Umbilical cord (tissue), 2 donors: Measurements from ENCODE around the gene DPP10. TPM values are rescaled to one million over a fixed set of nuclear protein-coding genes. Genes with fewer than 3 reads are reported as not detected.
"Not testable (repeated sequence)": the region's sequence is repeated elsewhere in the genome, so short reads cannot be mapped to it uniquely, and the experiment has no call there.

Experiments
- DNase-seq: peaks from one replicate; pipeline ENCODE4 v3.0.0-alpha.2; 2015; ENCODE audit warnings: low spot score
- total RNA-seq: library from RNA; depleted of rRNA; stranded (reverse); fragments of >200 nt; gene quantifications from one replicate; pipeline ENCODE4 v1.2.3, GENCODE V29; 2014; ENCODE audit warnings: low replicate concordance; ENCODE audit not compliant: insufficient read depth

DPP10 gene
- total RNA-seq, 1 donor from 2014 or later, result 34.2 TPM

DNA sequence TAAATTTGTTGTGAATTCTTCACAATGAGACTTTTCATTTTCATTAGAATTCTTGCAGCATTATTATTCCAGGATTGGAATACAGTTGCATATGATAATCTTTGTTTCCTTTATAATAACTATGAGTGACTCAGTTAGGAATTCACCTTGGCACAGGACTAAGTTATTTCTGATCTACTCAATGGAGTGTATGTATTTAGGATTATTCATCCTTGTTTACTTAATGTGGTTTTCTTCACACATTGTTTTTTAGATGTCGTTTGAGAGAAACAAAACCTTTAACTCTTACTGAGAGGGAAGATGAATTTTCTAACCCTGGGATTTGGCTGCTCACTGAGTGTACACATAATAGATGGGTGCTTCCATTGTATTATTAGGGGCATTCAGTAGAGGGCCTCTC, 970.1 kb downstream of the DPP10 start:
- no peak for DNase-seq

DNA sequence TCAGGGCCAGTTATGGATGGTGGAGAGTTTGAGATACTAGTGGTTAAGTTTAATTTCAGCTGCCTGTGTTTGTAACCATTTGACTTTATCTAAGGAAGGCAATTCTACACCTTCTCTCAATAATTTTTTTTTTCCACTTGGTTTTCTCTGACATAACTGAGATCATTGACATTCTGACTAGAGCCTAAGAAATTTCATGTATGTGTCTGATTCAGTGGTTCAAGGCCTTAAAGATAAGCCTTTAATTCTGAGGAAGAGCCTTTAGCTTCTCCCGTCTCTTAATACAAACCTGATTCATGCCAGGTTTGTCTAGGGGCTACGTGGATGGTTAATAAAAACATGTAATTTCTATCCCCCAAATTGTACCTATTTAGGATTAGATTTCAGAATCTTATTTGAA, 971.4 kb downstream of the DPP10 start:
- DNase-seq, result peak; percentile 72

DNA sequence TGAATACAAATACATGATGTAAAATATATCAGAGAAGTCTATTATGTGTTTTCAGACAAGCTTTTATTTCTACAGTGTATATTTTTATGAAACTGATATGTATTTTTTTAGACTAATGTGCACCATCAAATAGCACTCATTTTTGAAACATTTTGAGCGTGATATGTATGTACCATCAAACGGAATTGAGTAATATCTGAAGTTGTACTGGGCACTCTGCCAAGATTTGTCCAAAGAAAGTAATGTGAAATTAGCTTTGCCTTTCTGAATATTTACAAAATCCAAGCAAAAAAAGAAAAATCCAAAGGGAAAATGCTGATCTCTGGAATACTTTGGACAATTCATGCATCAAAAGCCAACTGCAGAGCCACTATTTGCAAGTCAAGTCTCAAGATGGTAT, 972.0 kb downstream of the DPP10 start:
- DNase-seq, result peak; percentile 53

DNA sequence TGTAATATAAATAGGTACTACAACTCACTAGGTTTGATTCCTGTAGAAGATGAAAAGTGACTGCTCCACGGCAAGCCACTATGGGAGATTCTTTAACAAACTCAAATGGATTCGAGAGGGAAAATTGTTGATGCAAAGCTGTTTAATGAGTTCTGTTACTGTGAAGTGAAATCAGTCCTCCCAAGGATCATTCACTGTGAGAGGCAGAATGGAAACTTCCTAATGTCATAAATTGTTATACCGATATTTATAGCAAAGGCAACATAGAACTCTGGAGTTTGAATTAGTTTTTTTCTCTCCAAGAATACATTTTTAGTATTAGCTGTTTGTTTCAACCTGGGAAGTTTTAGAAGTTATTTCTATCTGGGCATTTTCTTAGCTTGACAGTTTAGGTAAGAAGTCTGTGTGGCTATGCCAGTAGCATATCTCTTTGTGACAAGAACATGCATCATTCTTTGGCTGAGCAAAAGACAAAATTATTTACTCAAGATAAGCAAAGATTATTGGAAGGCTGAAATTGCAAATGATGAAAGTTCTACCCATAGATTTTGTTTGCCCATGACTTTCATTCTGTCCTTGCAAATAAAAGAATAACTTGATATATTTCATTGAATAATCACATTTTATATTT, 979.7 kb downstream of the DPP10 start:
- no peak for DNase-seq

DNA sequence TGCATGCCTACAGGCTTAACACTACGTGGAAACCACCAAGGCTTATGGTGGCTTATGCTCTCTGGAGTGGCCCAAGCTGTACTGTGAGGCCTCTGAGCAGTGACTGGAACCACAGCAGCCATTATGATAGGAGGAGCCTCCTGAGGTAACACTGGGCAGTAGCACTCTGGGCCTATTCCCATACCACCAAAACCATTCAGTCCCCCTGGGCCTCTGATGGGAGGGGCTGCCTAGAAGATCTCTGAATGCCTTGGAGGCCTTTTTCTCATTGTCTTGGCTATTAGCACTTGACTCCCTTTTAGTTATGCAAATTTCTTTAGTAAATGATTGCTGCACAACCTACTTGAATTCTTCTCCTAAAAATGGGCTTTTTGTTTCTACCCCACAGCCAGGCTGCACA, 985.0 kb downstream of the DPP10 start:
- DNase-seq, result no peak

DNA sequence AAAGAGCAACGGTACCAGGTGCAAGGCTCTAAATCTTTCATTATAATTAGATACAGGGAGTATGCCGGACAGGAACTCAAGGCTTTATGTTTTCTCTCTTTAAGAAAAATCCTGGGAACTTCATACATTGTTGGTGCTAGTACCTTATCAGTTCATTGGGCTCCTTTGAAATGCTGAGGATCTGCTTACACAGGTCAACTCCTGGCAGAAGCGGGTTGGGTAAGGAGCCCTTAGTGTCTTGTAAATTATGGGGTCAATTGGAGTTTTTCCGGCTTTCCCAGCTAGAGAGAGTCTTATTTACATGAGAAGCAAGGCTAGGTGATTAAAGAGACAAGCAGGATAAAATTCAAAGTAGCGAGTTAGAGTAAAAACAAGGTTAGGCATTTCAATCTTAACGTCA, 998.3 kb downstream of the DPP10 start:
- not testable (repeated sequence) for DNase-seq

DNA sequence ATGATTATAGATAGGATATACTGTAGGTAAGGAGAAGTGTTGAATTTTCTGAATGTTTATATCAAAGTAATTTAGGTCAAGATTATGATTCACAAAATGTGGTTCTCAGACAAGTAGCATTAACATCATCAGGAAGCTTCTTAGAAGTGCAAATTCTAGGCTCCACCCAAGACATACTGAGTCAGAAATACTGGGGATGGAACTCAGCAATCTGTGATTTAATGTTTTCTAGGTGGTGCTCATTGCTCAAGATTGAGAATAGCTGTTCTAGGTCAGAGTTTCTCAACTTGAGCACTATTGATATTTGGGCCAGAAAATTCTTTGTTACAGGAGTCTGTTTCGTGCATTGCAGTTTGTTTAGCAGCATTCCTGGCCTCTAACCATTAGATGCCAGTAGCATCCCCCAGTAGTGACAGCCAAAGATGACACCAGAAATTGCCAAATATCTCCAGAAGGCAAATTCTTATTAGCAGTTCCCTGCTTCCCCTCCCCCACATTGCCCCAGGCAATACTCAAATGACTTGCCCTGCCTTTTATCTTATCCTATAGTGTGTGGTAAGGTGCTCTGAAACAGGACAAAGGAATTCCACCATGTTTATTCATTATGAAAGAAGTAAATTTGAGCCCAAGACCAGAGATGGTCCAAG, 1001.2 kb downstream of the DPP10 start:
- no peak for DNase-seq

DNA sequence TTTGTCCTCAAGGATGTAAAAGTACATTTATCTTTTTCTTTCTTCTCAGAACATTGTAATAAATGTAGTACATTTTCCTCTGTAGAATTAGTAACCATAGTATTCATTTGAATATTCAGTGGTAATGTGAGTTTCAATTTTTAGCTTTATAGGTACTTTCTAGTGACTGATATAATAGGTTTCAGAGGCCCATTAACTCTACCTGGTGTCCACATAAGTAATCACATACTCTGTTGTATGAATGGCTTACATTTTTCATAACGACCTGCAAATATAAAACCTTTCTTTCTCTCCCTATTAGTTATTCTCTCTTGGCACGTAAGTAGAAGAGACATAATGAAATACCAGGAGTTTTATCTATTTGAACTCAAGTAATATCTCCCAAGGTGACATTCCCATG, 1017.6 kb downstream of the DPP10 start:
- DNase-seq, result no peak

DNA sequence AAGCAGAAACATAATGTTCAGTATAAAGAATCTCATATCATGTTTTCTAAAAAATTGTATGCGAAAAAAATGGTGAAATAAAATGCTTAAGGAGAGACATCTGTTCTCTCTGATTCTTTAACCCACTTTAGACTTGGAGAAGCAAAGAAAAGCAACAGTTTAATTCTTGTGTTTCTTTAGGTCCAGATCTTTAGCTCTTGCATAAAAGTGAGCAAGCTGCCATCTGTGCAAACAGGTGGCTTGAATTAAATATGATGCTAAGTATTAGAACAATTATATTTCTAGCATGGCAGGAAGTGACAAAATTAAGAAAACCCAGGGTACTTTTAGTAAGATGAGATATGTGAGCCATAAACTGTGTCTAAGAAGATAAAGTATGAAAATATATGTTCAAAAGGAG, 1038.3 kb downstream of the DPP10 start:
- DNase-seq, result no peak

DNA sequence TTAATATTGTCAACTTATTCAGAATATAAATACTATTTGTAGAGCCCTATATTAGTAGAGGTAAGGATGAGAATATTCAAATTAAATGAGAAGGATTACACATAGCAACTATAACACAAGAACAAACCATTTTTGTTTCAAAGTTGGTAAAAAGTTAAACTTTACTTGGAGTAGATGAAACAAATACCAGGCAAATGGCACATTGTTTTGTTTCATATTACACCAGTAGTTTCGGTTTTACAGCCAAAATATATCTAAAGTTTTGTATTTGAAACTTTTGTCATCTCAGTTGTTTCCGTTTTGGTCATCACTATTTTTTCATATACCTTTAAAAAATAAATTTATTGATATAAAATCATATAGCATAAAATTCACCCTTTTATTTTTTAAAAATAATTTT, 1039.4 kb downstream of the DPP10 start:
- DNase-seq, result no peak

DNA sequence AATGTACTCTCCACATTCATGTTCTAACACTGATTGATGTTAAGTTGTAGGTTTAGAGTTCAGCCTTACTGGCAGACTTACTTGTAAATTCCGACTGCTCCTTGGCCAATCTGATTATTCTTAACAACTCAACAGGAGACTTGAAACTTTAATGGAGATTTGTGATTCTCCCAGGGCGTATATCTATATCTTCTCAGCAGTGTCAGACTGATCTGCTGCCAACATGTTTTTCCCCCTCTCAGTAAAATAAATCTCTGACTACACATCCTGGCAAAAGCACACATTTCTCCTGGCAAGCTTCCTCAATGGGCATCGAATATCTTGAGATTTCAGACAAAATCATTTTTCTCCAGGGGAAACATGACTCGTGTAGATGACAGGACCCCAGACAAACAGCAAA, 1041.2 kb downstream of the DPP10 start:
- DNase-seq, result peak; percentile 80

DNA sequence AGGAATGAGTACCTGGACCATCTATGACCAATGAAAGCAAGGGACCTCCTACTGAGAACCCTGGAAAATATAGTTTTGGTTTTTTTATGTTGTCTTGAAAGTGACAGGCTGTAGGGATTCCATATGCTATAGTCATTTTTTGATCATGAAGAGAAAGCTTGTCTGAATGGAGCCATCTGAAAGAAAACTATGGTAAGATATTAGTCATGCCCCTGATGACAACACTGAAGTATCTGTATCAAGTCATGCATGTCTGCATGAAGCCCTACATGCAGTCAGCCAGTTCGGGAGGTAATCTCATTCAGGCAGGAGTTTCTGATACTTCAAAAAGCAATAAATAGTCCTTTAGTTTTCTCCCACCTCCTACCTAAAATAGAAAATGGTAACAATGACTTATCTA, 1042.0 kb downstream of the DPP10 start:
- peak; percentile 1 for DNase-seq

DNA sequence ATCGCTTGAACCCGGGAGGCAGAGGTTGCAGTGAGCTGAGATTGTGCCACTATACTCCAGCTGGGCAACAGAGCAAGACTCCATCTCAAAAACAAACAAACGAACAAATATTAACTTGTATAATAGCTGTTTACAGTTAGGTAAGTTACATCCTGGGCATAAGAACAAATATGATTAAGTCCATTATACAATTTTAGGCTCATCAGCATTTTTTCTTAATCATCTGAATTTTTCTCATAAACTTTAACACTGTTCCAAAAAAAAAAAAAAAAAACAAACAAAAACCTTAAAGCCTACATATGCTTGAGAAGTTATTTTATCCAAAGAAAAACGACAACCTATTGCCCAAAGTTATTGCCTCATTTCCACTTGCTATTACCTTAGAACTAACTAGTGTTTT, 1042.5 kb downstream of the DPP10 start:
- no peak for DNase-seq

DNA sequence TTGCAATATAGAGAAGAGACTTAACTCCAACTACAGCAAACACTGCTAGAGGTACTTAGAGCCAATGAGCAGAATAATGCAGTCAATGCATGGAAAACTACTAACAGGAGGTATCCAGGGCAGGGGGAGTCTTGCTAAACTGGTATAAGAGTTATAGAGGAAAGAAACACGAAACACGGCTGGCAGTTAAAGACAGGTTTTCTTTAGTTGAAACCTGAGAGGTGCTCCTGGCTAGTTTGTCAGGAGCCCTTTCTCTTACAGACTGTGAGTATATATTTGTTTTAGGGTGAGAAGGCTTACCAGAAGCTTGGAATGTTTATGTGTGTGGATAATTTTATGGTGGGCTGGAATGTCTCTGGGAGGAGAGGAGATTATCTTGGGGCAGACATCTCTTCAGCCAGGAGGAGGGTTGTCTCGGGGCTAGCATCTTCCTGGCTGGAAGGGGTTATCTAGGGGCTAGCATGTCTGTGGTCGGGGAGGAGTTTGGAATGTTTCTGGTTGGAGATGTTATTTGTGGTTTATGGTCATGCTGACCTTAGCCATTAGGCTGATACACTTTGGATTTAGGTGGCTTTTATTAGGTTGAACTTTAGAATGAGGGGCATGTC, 1048.8 kb downstream of the DPP10 start:
- peak; percentile 5 for DNase-seq

DNA sequence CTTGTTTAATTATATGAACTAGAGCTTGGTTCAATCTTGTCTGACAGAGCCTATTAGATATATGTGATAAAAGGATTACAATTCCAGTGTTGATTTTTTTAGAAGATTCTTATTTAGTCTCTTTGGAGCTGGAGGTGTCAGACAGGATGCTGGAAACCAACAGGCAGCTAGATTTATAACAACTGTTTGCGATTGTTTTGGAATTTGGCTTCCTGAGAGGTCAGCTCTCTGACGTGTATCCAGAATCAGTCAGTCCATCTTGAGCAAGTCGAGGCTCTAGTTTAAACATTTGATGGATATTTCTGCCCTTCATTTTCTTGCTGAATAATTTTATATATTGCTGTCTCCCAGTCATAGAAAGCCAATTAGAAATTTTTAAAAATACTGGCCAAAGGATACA, 1062.9 kb downstream of the DPP10 start:
- DNase-seq, result no peak

DNA sequence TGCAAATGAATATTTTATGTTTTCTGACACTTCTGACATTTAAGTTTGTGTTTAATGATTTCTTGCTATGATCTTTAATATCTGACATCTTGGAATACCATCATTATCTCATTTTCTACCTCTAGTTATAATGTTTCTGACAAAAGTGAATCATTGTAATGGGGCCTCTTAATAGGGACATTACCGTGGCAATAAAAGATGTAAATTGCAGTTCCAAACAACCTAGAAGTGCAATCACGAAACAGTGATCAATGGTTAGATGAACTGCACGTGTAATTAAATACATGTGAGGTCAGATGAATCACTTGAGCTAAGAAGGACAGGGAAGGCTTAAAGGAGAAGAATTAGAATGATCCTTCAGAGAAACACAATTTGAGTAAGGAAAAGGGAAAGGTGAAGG, 1078.3 kb downstream of the DPP10 start:
- DNase-seq, result no peak

DNA sequence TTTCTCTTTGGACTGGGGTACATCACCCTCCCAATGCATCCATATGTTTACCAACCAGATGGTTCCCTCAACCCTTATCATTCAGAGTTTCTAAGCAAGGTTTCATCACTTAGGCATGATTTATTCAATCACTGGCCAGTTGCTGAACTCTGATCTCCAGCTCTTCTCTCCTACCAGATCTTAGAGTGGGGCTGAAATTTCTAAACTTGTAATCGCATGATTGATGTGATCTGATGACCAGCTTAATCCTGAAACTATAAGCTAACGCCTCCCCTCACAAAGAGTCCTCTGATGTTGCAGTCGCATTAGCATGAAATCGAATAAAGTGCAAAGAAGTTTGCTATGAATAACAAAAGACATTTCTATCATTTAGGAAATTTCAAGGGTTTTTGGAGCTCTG, 1082.0 kb downstream of the DPP10 start:
- no peak for DNase-seq

DNA sequence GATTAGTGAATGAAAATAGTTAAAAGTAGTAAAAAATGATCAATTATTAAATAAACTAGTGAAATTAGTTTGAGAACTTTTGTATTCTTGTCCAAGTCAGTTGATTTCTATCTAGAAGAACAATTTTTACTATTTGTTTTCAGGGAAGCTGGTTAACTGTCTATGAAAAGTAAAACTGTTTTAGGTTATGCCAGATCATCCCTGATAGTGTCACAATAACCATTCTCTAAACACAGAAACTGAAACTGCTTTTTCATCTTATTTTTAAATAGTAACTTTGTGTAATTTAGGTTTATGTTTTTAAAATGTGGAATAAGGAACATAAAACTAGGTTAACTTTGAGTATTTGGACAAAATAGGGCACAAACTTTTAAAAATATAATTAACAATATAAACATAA, 1087.2 kb downstream of the DPP10 start:
- DNase-seq, result no peak

DNA sequence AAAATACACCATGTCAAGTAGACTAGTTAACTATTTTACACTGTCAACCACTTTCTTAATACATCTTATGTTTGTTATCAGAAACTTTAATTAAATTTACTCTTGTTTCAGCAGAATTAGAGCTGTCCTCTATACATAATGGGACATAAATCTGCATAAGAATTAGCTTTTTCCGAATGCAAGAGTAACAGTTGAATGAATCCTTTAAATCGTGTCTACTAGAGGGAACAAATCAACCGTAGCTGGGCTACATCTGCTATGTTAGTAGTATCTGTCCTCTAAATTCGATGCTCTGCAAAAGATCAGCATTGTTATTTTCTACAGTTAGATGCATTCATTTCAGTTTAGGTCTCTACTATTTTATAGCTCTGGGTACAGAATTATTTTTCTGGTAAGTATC, 1090.6 kb downstream of the DPP10 start:
- no peak for DNase-seq

DNA sequence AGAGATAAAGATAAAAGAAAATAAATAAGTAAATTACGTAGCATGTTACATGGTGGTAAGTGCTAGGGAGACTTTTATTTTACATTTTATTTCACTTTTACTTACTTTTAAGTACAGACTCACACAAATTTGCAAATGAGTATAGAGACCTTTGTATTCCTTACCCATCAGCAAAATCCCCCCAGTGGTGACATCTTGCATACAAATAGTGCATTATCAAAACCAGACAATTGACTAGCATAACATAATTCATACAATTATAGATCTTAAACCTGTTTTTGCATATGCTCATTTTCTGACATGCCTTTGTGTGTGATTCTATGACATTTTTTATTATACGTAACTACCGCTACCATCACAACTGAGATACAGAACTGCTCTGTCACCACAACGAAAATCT, 1099.4 kb downstream of the DPP10 start:
- DNase-seq, result no peak

DNA sequence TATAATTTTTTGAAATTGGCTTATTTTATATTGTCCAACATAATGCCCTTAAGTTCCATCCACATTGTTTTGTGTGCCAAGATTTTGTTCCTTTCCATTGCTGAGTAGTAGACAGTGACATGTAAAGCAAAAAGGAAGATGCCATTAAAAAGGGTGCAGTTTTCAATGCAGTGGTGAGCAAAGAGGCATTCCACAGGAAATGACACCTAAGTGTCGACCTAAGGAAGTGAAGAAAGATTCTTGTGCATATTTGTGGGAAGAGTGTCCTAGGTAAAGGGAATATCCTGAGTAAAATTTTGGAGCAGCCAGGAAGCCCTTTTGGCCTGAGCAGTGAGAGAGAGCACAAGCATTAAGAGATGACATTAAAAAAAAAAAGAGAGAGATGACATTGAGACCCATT, 1099.9 kb downstream of the DPP10 start:
- DNase-seq, result no peak

DNA sequence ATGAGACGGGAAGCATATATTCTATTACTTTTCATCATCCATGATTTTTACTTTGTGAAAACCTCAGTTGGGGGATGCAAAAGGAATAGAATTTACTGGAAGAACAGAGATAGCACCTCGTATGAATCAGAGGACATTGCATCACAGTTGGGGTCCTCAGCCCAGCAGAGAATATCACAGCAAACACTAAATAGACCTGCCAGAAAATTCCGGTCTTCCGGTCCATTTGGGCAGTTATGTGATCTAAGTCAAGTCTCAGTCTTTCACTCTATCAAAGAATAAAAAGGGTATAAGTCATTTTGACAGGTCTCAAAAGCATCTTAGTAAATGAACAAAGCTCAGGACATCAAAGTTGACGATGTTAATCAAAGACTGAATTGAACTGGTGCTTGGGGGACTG, 1100.6 kb downstream of the DPP10 start:
- no peak for DNase-seq

DNA sequence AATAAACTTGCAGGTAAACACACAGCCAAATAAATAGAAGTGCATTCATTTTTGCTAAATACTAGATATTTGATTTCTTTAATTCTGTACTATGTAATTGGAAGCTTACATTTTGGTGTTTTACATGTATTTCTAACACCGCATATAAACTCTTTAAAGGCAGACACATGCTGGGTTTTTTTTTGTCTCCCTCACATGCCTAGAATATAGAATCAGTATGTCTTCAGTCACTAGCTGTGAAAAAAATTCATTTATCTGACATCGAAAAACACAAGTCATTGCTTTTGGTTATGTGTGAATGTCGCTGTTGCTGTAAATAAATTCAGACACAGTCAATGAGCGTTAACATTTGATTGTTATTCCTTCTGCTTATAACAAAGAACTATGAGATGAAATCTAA, 1101.0 kb downstream of the DPP10 start:
- DNase-seq, result no peak
